ENCODE data around the gene LMO4.

DNA sequence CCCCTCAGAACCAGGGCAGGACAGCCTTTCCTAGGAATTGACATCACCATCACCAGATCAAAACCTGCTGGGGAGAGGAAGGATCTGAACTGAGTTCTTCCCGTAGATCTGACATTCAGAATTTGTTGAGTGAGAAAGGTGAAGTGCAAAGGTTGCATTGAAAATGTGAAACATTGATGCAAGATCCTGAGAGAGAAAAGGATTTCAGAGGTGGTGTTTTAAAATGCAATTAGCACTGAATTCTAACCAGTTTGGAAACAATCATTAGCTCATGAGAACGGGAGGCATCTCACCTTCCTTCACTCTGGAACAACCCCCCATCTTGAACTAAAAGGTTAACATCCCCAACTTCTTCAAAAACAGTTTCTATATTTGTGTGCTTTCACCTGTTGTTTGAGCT lies 20.4 kb downstream of the LMO4 start:
- TF ChIP-seq, protein P1, sequence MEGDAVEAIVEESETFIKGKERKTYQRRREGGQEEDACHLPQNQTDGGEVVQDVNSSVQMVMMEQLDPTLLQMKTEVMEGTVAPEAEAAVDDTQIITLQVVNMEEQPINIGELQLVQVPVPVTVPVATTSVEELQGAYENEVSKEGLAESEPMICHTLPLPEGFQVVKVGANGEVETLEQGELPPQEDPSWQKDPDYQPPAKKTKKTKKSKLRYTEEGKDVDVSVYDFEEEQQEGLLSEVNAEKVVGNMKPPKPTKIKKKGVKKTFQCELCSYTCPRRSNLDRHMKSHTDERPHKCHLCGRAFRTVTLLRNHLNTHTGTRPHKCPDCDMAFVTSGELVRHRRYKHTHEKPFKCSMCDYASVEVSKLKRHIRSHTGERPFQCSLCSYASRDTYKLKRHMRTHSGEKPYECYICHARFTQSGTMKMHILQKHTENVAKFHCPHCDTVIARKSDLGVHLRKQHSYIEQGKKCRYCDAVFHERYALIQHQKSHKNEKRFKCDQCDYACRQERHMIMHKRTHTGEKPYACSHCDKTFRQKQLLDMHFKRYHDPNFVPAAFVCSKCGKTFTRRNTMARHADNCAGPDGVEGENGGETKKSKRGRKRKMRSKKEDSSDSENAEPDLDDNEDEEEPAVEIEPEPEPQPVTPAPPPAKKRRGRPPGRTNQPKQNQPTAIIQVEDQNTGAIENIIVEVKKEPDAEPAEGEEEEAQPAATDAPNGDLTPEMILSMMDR (IDR thresholded peaks at IDR 0.05), result no peak
- TF ChIP-seq POLR2A (IDR thresholded peaks at IDR 0.05), result no peak
